ENCODE data around the gene HAND1.

HAND1 gene

GRCh38 chr5:154472871-154473580 lies 5.0 kb downstream of the HAND1 start:
- Histone ChIP-seq H3K4me3 (ENCODE audit: low read length, poor library complexity, severe bottlenecking) (no peak overlapping the region), H3K79me2 (ENCODE audit: insufficient read depth, low read length) (no peaks in the 10 kb centered on the region), H3K4me2 (ENCODE audit: low read depth, low read length, poor library complexity, severe bottlenecking) (no peak overlapping the region), H4K20me1 (ENCODE audit: insufficient read depth, low read length, poor library complexity, severe bottlenecking) (no peaks in the 10 kb centered on the region), H3K4me1 (ENCODE audit: insufficient read depth, low read length, poor library complexity, severe bottlenecking) (no peaks in the 10 kb centered on the region), H3F3A (ENCODE audit: low read depth) (no peaks in the 10 kb centered on the region), H3K27me3 (ENCODE audit: insufficient read depth, low read length, poor library complexity, severe bottlenecking) (no peaks in the 10 kb centered on the region), H3K36me3 (ENCODE audit: insufficient read depth, low read length) (no peaks in the 10 kb centered on the region), H3K9ac (ENCODE audit: low read depth, low read length, poor library complexity, severe bottlenecking) (no peak overlapping the region), H3K9me3 (ENCODE audit: insufficient read depth, low read depth, low read length) (no peaks in the 10 kb centered on the region), H3K9me2 (replicated peaks; ENCODE audit: low read depth, low read length) (no peaks in the 10 kb centered on the region), H2AFZ (ENCODE audit: low read length) (no peak overlapping the region)
- TF ChIP-seq EZH2phosphoT487 (IDR thresholded peaks at IDR 0.05; ENCODE audit: borderline replicate concordance) (no peak), CTCF (conservative IDR thresholded peaks at IDR 0.05; ENCODE audit: low read length) (no peak)

- no peaks in the 10 kb centered on the region for H3F3A ChIP-seq (ENCODE audit: low read depth)
- no peak overlapping the region for H3K4me2 ChIP-seq (ENCODE audit: low read depth, low read length, poor library complexity, severe bottlenecking)
- H3K27me3 ChIP-seq (ENCODE audit: insufficient read depth, low read length, poor library complexity, severe bottlenecking) = no peaks in the 10 kb centered on the region
- no peak overlapping the region for H3K4me3 ChIP-seq (ENCODE audit: low read length, poor library complexity, severe bottlenecking)
- no peak overlapping the region for H3K9ac ChIP-seq (ENCODE audit: low read depth, low read length, poor library complexity, severe bottlenecking)
- H3K4me1 ChIP-seq (ENCODE audit: insufficient read depth, low read length, poor library complexity, severe bottlenecking) = no peaks in the 10 kb centered on the region
- H4K20me1 ChIP-seq (ENCODE audit: insufficient read depth, low read length, poor library complexity, severe bottlenecking) = no peaks in the 10 kb centered on the region
- H3K79me2 ChIP-seq (ENCODE audit: insufficient read depth, low read length) = no peaks in the 10 kb centered on the region
- H2AFZ ChIP-seq (ENCODE audit: low read length) = no peak overlapping the region
- no peak for TF ChIP-seq CTCF (conservative IDR thresholded peaks at IDR 0.05; ENCODE audit: low read length)
- no peak for TF ChIP-seq EZH2phosphoT487 (IDR thresholded peaks at IDR 0.05; ENCODE audit: borderline replicate concordance)
- no peaks in the 10 kb centered on the region for H3K9me3 ChIP-seq (ENCODE audit: insufficient read depth, low read depth, low read length)
- H3K9me2 ChIP-seq (replicated peaks; ENCODE audit: low read depth, low read length) = no peaks in the 10 kb centered on the region
- H3K36me3 ChIP-seq (ENCODE audit: insufficient read depth, low read length) = no peaks in the 10 kb centered on the region
Observed at GRCh38 chr5:154470947-154471870, 6.8 kb downstream of the HAND1 start.

GRCh38 chr5:154470137-154470536 lies 7.9 kb downstream of the HAND1 start:
- Histone ChIP-seq H3K36me3 (ENCODE audit: insufficient read depth, low read length) (no peaks in the 10 kb centered on the region), H3K4me1 (ENCODE audit: insufficient read depth, low read length, poor library complexity, severe bottlenecking) (no peaks in the 10 kb centered on the region), H3K4me2 (ENCODE audit: low read depth, low read length, poor library complexity, severe bottlenecking) (no peak overlapping the region), H3F3A (ENCODE audit: low read depth) (no peaks in the 10 kb centered on the region), H3K9me2 (replicated peaks; ENCODE audit: low read depth, low read length) (no peaks in the 10 kb centered on the region), H3K27me3 (ENCODE audit: insufficient read depth, low read length, poor library complexity, severe bottlenecking) (no peaks in the 10 kb centered on the region), H3K9ac (ENCODE audit: low read depth, low read length, poor library complexity, severe bottlenecking) (no peak overlapping the region), H4K20me1 (ENCODE audit: insufficient read depth, low read length, poor library complexity, severe bottlenecking) (no peaks in the 10 kb centered on the region), H2AFZ (ENCODE audit: low read length) (no peak overlapping the region), H3K79me2 (ENCODE audit: insufficient read depth, low read length) (no peaks in the 10 kb centered on the region), H3K4me3 (ENCODE audit: low read length, poor library complexity, severe bottlenecking) (no peak overlapping the region), H3K9me3 (ENCODE audit: insufficient read depth, low read depth, low read length) (no peaks in the 10 kb centered on the region)
- no peak for TF ChIP-seq EZH2phosphoT487 (IDR thresholded peaks at IDR 0.05; ENCODE audit: borderline replicate concordance)
- no peak for TF ChIP-seq CTCF (conservative IDR thresholded peaks at IDR 0.05; ENCODE audit: low read length)
